HG03095 (cell line): ENCODE data around the gene GNG4.
"Not testable (repeated sequence)": the region's sequence is repeated elsewhere in the genome, so short reads cannot be mapped to it uniquely, and the experiment has no call there.

Experiments
- ATAC-seq: cut with Tn5 transposase; IDR thresholded peaks from one replicate; pipeline ENCODE4 v1.9.1; 2021; ENCODE audit warnings: moderate library complexity; ENCODE audit not compliant: unreplicated experiment

GNG4 gene

GRCh38 chr1:235546369-235547155 lies 103.0 kb downstream of the GNG4 start:
- ATAC-seq: not testable (repeated sequence)

GRCh38 chr1:235545292-235545930 lies 104.2 kb downstream of the GNG4 start:
- no peak for ATAC-seq

GRCh38 chr1:235542845-235543244 lies 106.7 kb downstream of the GNG4 start:
- ATAC-seq: not testable (repeated sequence)

GRCh38 chr1:235533476-235534168 lies 116.0 kb downstream of the GNG4 start:
- no peak for ATAC-seq

- ATAC-seq: no peak
These were observed 117.2 kb downstream of the GNG4 start for GRCh38 chr1:235532360-235532759.

GRCh38 chr1:235527196-235527814 lies 122.3 kb downstream of the GNG4 start:
- ATAC-seq: no peak

GRCh38 chr1:235525314-235525713 lies 124.3 kb downstream of the GNG4 start:
- no peak for ATAC-seq

- no peak for ATAC-seq
These were observed 132.6 kb downstream of the GNG4 start for GRCh38 chr1:235516862-235517446.

GRCh38 chr1:235515844-235516512 lies 133.6 kb downstream of the GNG4 start:
- ATAC-seq: no peak

GRCh38 chr1:235513495-235514366 lies 135.9 kb downstream of the GNG4 start:
- ATAC-seq: no peak

- no peak for ATAC-seq
These were observed 137.9 kb downstream of the GNG4 start for GRCh38 chr1:235511470-235512240.

GRCh38 chr1:235510823-235511222 lies 138.8 kb downstream of the GNG4 start:
- ATAC-seq: no peak

- ATAC-seq: no peak
These were observed 142.0 kb downstream of the GNG4 start for GRCh38 chr1:235507623-235508022.

- peak; percentile 73 for ATAC-seq
These were observed 144.9 kb downstream of the GNG4 start for GRCh38 chr1:235504494-235505222.

- peak; percentile 38 for ATAC-seq
These were observed 145.5 kb downstream of the GNG4 start, which contains the start of gene B3GALNT2 for GRCh38 chr1:235504122-235504493. Gene B3GALNT2 (minus strand): TSS chr1:235504452. CDS start chr1:235504252, 200 bp downstream.

- peak; percentile 8 for ATAC-seq
These were observed 146.0 kb downstream of the GNG4 start for GRCh38 chr1:235503403-235504121.
